ENCODE measurements around the gene KDM1A. TPM values are rescaled to one million over a fixed set of nuclear protein-coding genes. Genes with fewer than 3 reads are reported as not detected.
A peak's percentile ranks its signal among the peaks of the same experiment; 100 is the strongest.

KDM1A gene
- polyA plus RNA-seq, 2 of the 4 experiments (the other 2 are of a cell fraction): 66.4 to 80.3 TPM

DNA sequence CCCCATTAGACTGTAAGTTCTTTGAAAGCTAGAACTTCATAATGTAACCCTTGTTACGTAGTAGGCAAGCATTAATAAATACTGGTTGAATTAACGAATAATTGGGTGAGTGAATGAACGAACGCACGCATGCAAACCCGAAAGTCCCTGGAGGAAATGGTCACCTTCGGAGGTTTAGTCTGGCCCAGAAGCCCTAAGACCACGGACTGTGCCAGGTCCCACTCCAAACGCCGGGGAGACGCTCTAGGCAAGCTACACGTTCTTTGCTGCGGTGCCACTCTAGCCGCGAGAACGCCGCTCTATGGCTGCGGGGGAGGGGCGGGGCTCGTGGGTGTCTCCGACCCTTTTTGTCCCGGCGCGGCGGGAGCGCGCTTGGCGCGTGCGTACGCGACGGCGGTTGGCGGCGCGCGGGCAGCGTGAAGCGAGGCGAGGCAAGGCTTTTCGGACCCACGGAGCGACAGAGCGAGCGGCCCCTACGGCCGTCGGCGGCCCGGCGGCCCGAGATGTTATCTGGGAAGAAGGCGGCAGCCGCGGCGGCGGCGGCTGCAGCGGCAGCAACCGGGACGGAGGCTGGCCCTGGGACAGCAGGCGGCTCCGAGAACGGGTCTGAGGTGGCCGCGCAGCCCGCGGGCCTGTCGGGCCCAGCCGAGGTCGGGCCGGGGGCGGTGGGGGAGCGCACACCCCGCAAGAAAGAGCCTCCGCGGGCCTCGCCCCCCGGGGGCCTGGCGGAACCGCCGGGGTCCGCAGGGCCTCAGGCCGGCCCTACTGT lies at the start of gene KDM1A (continued):
- no peak for TF ChIP-seq POLR2AphosphoS2 (conservative IDR thresholded peaks at IDR 0.05; ENCODE audit: low read length)
- TF ChIP-seq RNF2 (IDR thresholded peaks at IDR 0.05; ENCODE audit: borderline replicate concordance, low read depth): no peak
- 0 out of 5 replicates have a peak, but pooled peaks of 1 of the 2 experiments have one; percentile 15 for TF ChIP-seq RAD21 (conservative IDR thresholded peaks at IDR 0.05 in 1 of 2, IDR thresholded peaks at IDR 0.05 in 1 of 2)
- TF ChIP-seq, protein P1, sequence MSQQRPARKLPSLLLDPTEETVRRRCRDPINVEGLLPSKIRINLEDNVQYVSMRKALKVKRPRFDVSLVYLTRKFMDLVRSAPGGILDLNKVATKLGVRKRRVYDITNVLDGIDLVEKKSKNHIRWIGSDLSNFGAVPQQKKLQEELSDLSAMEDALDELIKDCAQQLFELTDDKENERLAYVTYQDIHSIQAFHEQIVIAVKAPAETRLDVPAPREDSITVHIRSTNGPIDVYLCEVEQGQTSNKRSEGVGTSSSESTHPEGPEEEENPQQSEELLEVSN (IDR thresholded peaks at IDR 0.05; ENCODE audit: borderline replicate concordance, low read depth): peak; percentile 65
- TF ChIP-seq CEBPB (IDR thresholded peaks at IDR 0.05): no peak
- TF ChIP-seq ZFP36 (IDR thresholded peaks at IDR 0.05; ENCODE audit: borderline replicate concordance, partially characterized antibody): no peak
- no peak for TF ChIP-seq ZC3H11A (IDR thresholded peaks at IDR 0.05)
- no peak for TF ChIP-seq TFCP2L1 (CRISPR knock-in tag; IDR thresholded peaks at IDR 0.05)
- TF ChIP-seq JUNB (IDR thresholded peaks at IDR 0.05): no peak
- TF ChIP-seq ZSCAN20 (CRISPR knock-in tag; IDR thresholded peaks at IDR 0.05): no peak
- TF ChIP-seq NPAS2 (CRISPR knock-in tag; IDR thresholded peaks at IDR 0.05; ENCODE audit: borderline replicate concordance): no peak
- TF ChIP-seq NFE2L2 (conservative IDR thresholded peaks at IDR 0.05; ENCODE audit: low read length): no peak
- TF ChIP-seq SMC3 (IDR thresholded peaks at IDR 0.05): 0 out of 3 replicates have a peak, but pooled peaks have one; percentile 21
- TF ChIP-seq CBX8 (IDR thresholded peaks at IDR 0.05): no peak
- TF ChIP-seq JUN (IDR thresholded peaks at IDR 0.05): peak; percentile 49 to 94; a peak in 4 of 5 replicates
- TF ChIP-seq, protein P2, sequence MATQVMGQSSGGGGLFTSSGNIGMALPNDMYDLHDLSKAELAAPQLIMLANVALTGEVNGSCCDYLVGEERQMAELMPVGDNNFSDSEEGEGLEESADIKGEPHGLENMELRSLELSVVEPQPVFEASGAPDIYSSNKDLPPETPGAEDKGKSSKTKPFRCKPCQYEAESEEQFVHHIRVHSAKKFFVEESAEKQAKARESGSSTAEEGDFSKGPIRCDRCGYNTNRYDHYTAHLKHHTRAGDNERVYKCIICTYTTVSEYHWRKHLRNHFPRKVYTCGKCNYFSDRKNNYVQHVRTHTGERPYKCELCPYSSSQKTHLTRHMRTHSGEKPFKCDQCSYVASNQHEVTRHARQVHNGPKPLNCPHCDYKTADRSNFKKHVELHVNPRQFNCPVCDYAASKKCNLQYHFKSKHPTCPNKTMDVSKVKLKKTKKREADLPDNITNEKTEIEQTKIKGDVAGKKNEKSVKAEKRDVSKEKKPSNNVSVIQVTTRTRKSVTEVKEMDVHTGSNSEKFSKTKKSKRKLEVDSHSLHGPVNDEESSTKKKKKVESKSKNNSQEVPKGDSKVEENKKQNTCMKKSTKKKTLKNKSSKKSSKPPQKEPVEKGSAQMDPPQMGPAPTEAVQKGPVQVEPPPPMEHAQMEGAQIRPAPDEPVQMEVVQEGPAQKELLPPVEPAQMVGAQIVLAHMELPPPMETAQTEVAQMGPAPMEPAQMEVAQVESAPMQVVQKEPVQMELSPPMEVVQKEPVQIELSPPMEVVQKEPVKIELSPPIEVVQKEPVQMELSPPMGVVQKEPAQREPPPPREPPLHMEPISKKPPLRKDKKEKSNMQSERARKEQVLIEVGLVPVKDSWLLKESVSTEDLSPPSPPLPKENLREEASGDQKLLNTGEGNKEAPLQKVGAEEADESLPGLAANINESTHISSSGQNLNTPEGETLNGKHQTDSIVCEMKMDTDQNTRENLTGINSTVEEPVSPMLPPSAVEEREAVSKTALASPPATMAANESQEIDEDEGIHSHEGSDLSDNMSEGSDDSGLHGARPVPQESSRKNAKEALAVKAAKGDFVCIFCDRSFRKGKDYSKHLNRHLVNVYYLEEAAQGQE (IDR thresholded peaks at IDR 0.05): no peak
- TF ChIP-seq RFX5 (IDR thresholded peaks at IDR 0.05): no peak
- no peak for TF ChIP-seq ATOH8 (CRISPR knock-in tag; IDR thresholded peaks at IDR 0.05; ENCODE audit: low read depth)
- TF ChIP-seq, protein P3, sequence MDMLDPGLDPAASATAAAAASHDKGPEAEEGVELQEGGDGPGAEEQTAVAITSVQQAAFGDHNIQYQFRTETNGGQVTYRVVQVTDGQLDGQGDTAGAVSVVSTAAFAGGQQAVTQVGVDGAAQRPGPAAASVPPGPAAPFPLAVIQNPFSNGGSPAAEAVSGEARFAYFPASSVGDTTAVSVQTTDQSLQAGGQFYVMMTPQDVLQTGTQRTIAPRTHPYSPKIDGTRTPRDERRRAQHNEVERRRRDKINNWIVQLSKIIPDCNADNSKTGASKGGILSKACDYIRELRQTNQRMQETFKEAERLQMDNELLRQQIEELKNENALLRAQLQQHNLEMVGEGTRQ (IDR thresholded peaks at IDR 0.05): no peak
- no peak for TF ChIP-seq FOXS1 (CRISPR knock-in tag; IDR thresholded peaks at IDR 0.05)
- no peak for TF ChIP-seq HEYL (CRISPR knock-in tag; IDR thresholded peaks at IDR 0.05)
- no peak for TF ChIP-seq FOSB (CRISPR knock-in tag; IDR thresholded peaks at IDR 0.05)
- no peak for TF ChIP-seq MAFK (IDR thresholded peaks at IDR 0.05; ENCODE audit: partially characterized antibody)

Data from A549 (cell line).